Mesendoderm (in vitro differentiated cells): ENCODE results near the gene ARHGAP28.

Experiments
- DNase-seq: peaks from one replicate; pipeline ENCODE4 v3.0.0; 2013
- H2AK5ac ChIP-seq: 2 replicates; pipeline ENCODE4 v1.6.1; 2013; ENCODE audit warnings: low read length, inconsistent platforms
- H2BK120ac ChIP-seq: 2 replicates; pipeline ENCODE4 v1.6.1; 2013; ENCODE audit warnings: low read depth, mild to moderate bottlenecking, low read length, moderate library complexity, mixed read lengths
- H2BK15ac ChIP-seq: replicated peaks from 2 replicates; pipeline ENCODE4 v1.6.1; 2013; ENCODE audit warnings: low read depth, mild to moderate bottlenecking, moderate library complexity
- H2BK5ac ChIP-seq: 2 replicates; pipeline ENCODE4 v1.6.1; 2013; ENCODE audit warnings: low read length, inconsistent platforms
- H3K18ac ChIP-seq: 2 replicates; pipeline ENCODE4 v1.6.1; 2013; ENCODE audit warnings: mild to moderate bottlenecking, low read length, mixed read lengths
- H3K23ac ChIP-seq: one replicate; pipeline ENCODE4 v1.6.1; 2013; ENCODE audit warnings: low read length
- H3K27ac ChIP-seq: 2 replicates; pipeline ENCODE4 v1.5.1; 2013; ENCODE audit warnings: low read depth, mild to moderate bottlenecking, inconsistent platforms, low read length, moderate library complexity
- H3K27me3 ChIP-seq: 2 replicates; pipeline ENCODE4 v1.6.1; 2013; ENCODE audit warnings: low read length, control low read depth, mild to moderate bottlenecking, inconsistent platforms; ENCODE audit not compliant: insufficient read depth, poor library complexity
- H3K36me3 ChIP-seq: 2 replicates; pipeline ENCODE4 v1.6.1; 2013; ENCODE audit warnings: low read length, inconsistent platforms; ENCODE audit not compliant: control insufficient read depth, insufficient read depth
- H3K4ac ChIP-seq: one replicate; pipeline ENCODE4 v1.6.1; 2013; ENCODE audit warnings: low read depth, mild to moderate bottlenecking, low read length, moderate library complexity
- H3K4me1 ChIP-seq: 2 replicates; pipeline ENCODE4 v1.6.1; 2013; ENCODE audit warnings: low read depth, low read length, inconsistent platforms; ENCODE audit not compliant: control insufficient read depth
- H3K4me2 ChIP-seq: 2 replicates; pipeline ENCODE4 v1.6.1; 2013; ENCODE audit warnings: low read length
- H3K4me3 ChIP-seq: 2 replicates; pipeline ENCODE4 v1.5.1; 2013; ENCODE audit warnings: mild to moderate bottlenecking, low read length
- H3K56ac ChIP-seq: one replicate; pipeline ENCODE4 v1.6.1; 2013; ENCODE audit warnings: low read length
- H3K79me1 ChIP-seq: 2 replicates; pipeline ENCODE4 v1.6.1; 2013; ENCODE audit warnings: low read length, inconsistent platforms
- H3K79me2 ChIP-seq: 2 replicates; pipeline ENCODE4 v1.6.1; 2013; ENCODE audit warnings: mild to moderate bottlenecking, low read length; ENCODE audit not compliant: control insufficient read depth, insufficient read depth
- H3K9ac ChIP-seq: 2 replicates; pipeline ENCODE4 v1.6.1; 2013; ENCODE audit warnings: low read length, inconsistent platforms
- H4K5ac ChIP-seq: one replicate; pipeline ENCODE4 v1.6.1; 2013; ENCODE audit warnings: low read length
- H4K8ac ChIP-seq: one replicate; pipeline ENCODE4 v1.6.1; 2013; ENCODE audit warnings: low read depth, mild to moderate bottlenecking, control low read depth, low read length, moderate library complexity
- WGBS: extraction: QIAGEN DNeasy Blood & Tissue Kit; methylation state at CpG from one replicate; pipeline ENCODE4 v1.1.7; 2013; ENCODE audit warnings: low lambda C conversion rate, missing lambda C conversion rate; ENCODE audit not compliant: insufficient coverage; ENCODE audit errors: extremely low coverage; 5-methylcytosine and 5-hydroxymethylcytosine counted together

ARHGAP28 gene

DNA sequence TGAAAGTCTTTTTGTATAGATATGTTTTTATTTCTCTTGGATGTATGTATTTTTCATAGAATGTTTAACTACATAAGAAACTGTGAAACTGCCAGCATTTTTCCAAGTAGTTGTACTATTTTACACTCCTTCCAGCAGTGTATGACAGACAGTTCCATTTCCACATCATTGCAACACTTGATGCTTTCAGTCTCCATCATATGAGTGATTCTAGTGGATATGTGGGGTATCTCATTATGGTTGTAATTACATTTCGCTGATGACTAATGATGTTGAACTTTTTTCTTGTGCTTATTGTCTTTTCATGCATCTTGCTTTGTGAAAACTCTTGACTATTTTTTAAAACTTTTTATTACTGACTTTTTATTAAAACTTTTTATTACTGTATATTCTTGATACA lies 101.4 kb downstream of the ARHGAP28 start:
- H3K79me1 ChIP-seq: no peaks in the 10 kb centered on the region

DNA sequence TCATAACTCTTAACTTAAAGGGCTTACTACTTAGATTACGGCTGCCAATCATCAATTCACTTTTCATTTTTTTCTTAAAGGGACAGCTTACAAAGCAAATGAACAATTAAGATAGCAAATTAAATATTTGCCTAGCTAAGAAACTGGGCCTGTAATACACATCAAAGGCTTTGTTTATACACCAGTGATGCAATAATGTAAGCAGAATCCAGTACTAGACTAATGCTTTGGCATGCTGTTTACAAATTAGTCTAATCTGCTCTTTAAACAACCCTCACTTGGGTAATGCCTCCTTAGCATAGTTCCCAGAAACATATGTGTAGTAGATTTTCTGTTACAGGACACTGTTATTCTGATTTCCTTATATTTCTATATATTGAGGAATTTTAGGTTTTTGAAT lies 105.8 kb downstream of the ARHGAP28 start:
- no peaks in the 10 kb centered on the region for H3K36me3 ChIP-seq
- H3K27me3 ChIP-seq: no peaks in the 10 kb centered on the region
- H3K4me3 ChIP-seq: no peak overlapping the region
- no peak overlapping the region for H3K27ac ChIP-seq
- H3K9ac ChIP-seq: no peak overlapping the region
- H3K79me1 ChIP-seq: no peaks in the 10 kb centered on the region
- no peak overlapping the region for H3K18ac ChIP-seq
- no peak overlapping the region for H3K56ac ChIP-seq
- H4K5ac ChIP-seq: no peak overlapping the region
- H3K79me2 ChIP-seq: no peaks in the 10 kb centered on the region
- no CpG with 5 or more reads among the region's 1 CpG for whole genome bisulfite sequencing
- H3K4ac ChIP-seq: no peak overlapping the region
- no peak for DNase-seq
- no peak overlapping the region for H3K23ac ChIP-seq
- H2BK5ac ChIP-seq: no peak overlapping the region
- H2BK15ac ChIP-seq: no peak overlapping the region
- H3K4me2 ChIP-seq: no peak overlapping the region
- no peak overlapping the region for H4K8ac ChIP-seq
- no peak overlapping the region for H2AK5ac ChIP-seq
- H3K4me1 ChIP-seq: no peaks in the 10 kb centered on the region
- no peak overlapping the region for H2BK120ac ChIP-seq

More for the DNA sequence above, 101.4 kb downstream of the ARHGAP28 start:
- Histone ChIP-seq H3K4ac (no peak overlapping the region), H3K4me3 (no peak overlapping the region), H2BK5ac (no peak overlapping the region), H3K79me2 (no peaks in the 10 kb centered on the region), H3K56ac (no peak overlapping the region), H3K27ac (no peak overlapping the region), H3K18ac (no peak overlapping the region), H2BK15ac (no peak overlapping the region), H3K4me1 (no peaks in the 10 kb centered on the region), H2AK5ac (no peak overlapping the region), H3K23ac (no peak overlapping the region), H4K8ac (no peak overlapping the region), H3K36me3 (no peaks in the 10 kb centered on the region), H3K27me3 (no peaks in the 10 kb centered on the region), H3K9ac (no peak overlapping the region), H2BK120ac (no peak overlapping the region), H4K5ac (no peak overlapping the region), H3K4me2 (no peak overlapping the region)
- no peak for DNase-seq
- no CpG with 5 or more reads among the region's 1 CpG for WGBS

DNA sequence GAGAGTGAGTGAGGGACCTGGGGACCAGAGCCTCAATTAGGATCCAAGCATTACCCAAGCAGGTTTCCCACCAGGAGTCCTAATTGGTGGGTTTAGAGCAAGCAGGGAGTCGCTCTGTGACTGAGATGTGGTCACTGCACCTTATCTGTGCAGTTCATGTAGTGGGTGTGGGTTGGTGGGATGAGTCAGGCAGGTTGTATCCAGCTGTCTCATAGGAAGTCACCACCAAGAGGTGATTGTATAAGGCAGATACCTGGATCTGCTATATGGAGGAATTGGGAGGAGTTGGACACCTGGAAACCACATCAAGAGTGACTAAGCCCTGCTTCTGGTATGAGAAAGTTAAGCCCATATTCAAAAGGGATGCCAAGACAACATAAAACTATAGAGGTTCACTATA lies 106.8 kb downstream of the ARHGAP28 start:
- Histone ChIP-seq H3K4me2 (no peak overlapping the region), H2BK5ac (no peak overlapping the region), H4K8ac (no peak overlapping the region), H3K27me3 (no peaks in the 10 kb centered on the region), H3K79me2 (no peaks in the 10 kb centered on the region), H3K27ac (no peak overlapping the region), H4K5ac (no peak overlapping the region), H3K9ac (no peak overlapping the region), H3K4me3 (no peak overlapping the region), H3K18ac (no peak overlapping the region), H2AK5ac (no peak overlapping the region), H3K4ac (no peak overlapping the region), H3K36me3 (no peaks in the 10 kb centered on the region), H3K79me1 (no peaks in the 10 kb centered on the region), H3K4me1 (no peaks in the 10 kb centered on the region), H2BK120ac (no peak overlapping the region), H2BK15ac (no peak overlapping the region), H3K56ac (no peak overlapping the region), H3K23ac (no peak overlapping the region)
- DNase-seq: no peak
- WGBS: no CpG with 5 or more reads among the region's 1 CpG

DNA sequence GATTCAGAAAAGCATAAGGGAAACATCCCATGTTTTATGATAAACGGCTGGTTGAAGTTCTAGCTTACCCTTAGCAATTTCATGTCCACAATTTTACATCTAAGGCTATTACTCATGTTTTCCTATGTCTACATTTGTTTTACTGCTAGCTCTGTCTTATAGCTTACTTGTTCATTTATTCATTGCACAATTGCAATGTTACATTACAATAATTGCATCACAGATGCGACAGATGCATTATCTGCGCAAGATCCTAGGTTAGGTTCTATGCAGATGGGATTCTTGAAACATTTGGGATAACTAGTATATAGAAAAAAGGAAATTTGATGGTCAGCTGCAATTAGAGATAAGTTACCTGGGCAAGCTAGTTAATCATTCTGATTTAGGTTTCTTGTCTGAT lies 108.4 kb downstream of the ARHGAP28 start:
- Histone ChIP-seq H3K4ac (no peak overlapping the region), H2AK5ac (no peak overlapping the region), H4K5ac (no peak overlapping the region), H3K4me1 (no peaks in the 10 kb centered on the region), H4K8ac (no peak overlapping the region), H2BK5ac (no peak overlapping the region), H3K56ac (no peak overlapping the region), H3K23ac (no peak overlapping the region), H3K79me2 (no peaks in the 10 kb centered on the region), H3K79me1 (no peaks in the 10 kb centered on the region), H3K27ac (no peak overlapping the region), H3K27me3 (no peaks in the 10 kb centered on the region), H3K4me2 (no peak overlapping the region), H3K4me3 (no peak overlapping the region), H2BK120ac (no peak overlapping the region), H2BK15ac (no peak overlapping the region), H3K9ac (no peak overlapping the region), H3K18ac (no peak overlapping the region), H3K36me3 (no peaks in the 10 kb centered on the region)
- WGBS: no CpG with 5 or more reads among the region's 3 CpGs
- DNase-seq: no peak

DNA sequence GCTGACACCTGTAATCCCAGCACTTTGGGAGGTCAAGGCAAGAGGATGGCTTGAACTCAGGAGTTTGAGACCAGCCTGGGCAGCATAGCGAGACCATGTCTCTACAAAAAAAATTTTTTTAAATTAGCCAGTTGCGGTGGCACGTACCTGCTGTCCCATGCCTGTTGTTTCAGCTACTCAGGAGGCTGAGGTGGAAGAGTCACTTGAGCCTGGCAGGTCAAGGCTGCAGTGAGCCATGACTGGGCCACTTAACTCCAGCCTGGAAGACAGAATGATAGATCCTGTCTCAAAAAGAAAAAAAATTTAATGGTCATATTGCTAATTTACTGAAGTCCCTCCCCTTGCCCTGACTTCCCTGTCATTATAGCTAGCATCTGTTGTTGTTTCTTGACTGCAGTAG lies 112.6 kb downstream of the ARHGAP28 start:
- Histone ChIP-seq H3K36me3 (no peaks in the 10 kb centered on the region), H2BK120ac (no peak overlapping the region)

DNA sequence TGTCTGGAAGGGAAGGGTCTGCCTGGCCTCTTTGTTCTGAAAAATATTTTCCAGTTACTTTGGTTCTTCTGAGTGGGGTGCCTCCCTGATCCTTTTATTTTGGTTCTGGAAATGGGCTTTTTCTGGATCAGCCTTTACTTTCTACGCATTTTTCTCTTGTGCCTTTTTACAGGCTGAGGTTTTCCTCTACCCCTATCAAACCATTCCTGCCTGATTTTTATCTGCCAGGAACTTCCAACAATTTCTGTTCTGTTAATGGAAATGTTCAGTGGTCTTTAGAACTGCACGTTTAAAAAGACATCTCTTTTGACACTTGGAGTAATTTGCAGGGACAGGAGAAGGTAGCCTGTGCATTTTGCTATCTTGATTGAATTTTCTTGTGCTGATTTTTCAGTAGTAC lies 113.8 kb downstream of the ARHGAP28 start:
- no peak for DNase-seq
- H3K4me3 ChIP-seq: no peak overlapping the region
- no peak overlapping the region for H3K23ac ChIP-seq
- no peak overlapping the region for H3K4ac ChIP-seq
- no peak overlapping the region for H4K5ac ChIP-seq
- H3K27me3 ChIP-seq: no peaks in the 10 kb centered on the region
- H3K56ac ChIP-seq: no peak overlapping the region
- H3K4me1 ChIP-seq: no peaks in the 10 kb centered on the region
- H2BK5ac ChIP-seq: no peak overlapping the region
- no peak overlapping the region for H2AK5ac ChIP-seq
- H4K8ac ChIP-seq: no peak overlapping the region
- no peak overlapping the region for H3K4me2 ChIP-seq
- H3K27ac ChIP-seq: no peak overlapping the region
- no peak overlapping the region for H3K9ac ChIP-seq
- no peaks in the 10 kb centered on the region for H3K79me1 ChIP-seq
- no CpG with 5 or more reads among the region's 2 CpGs for WGBS
- no peaks in the 10 kb centered on the region for H3K79me2 ChIP-seq
- no peaks in the 10 kb centered on the region for H3K36me3 ChIP-seq
- no peak overlapping the region for H3K18ac ChIP-seq
- H2BK15ac ChIP-seq: no peak overlapping the region
- H2BK120ac ChIP-seq: no peak overlapping the region

More for the DNA sequence above, 112.6 kb downstream of the ARHGAP28 start:
- H3K27me3 ChIP-seq: no peaks in the 10 kb centered on the region
- H3K79me1 ChIP-seq: no peaks in the 10 kb centered on the region
- H3K27ac ChIP-seq: no peak overlapping the region
- H3K4me1 ChIP-seq: no peaks in the 10 kb centered on the region
- no peak overlapping the region for H2BK15ac ChIP-seq
- H3K23ac ChIP-seq: no peak overlapping the region
- no peak overlapping the region for H3K56ac ChIP-seq
- H3K4me3 ChIP-seq: no peak overlapping the region
- no peak overlapping the region for H3K18ac ChIP-seq
- no peak overlapping the region for H4K8ac ChIP-seq
- no peak overlapping the region for H3K4me2 ChIP-seq
- DNase-seq: no peak
- no peak overlapping the region for H2AK5ac ChIP-seq
- H3K79me2 ChIP-seq: no peaks in the 10 kb centered on the region
- no peak overlapping the region for H3K4ac ChIP-seq
- no peak overlapping the region for H3K9ac ChIP-seq
- H2BK5ac ChIP-seq: no peak overlapping the region
- no peak overlapping the region for H4K5ac ChIP-seq
- WGBS: no CpG with 5 or more reads among the region's 3 CpGs
